Lower leg skin (tissue), 3 donors: ENCODE measurements around the gene NPFFR2.

Source experiments
- POLR2A ChIP-seq, 2 donors: fragments of 450-650 bp; IDR thresholded peaks; one replicate each; pipeline ENCODE4 v1.6.1; 2016 to 2017; ENCODE audit warnings: antibody characterized with exemption in 2 of 2, mild to moderate bottlenecking in 1 of 2, moderate library complexity in 1 of 2
- TF ChIP-seq, protein P1 (sequence below), 3 donors: fragments of 450-650 bp; IDR thresholded peaks; one replicate each; pipeline ENCODE4 v1.5.1; 2016; ENCODE audit warnings: antibody characterized with exemption in 3 of 3, mild to moderate bottlenecking in 3 of 3, moderate library complexity in 2 of 3

DNA sequence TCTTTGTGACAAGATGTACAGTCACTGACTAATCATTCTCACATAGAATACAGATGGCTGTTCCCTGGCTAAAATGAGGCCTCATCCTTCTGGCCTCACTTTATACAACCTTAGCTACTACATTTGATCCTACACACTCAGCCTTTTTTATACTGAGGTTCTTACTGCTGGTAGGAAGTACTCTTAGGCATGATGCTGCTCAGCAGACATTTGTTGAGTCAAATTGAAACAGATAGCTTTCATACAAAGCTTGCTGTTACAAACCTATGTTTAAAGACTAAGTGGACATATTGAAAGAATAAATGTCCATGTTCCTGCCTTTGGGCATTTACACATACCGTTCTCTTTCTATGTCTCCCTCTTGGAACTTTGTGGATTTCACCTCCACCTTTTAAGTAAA lies 154.9 kb downstream of the NPFFR2 start:
- TF ChIP-seq, protein P1, sequence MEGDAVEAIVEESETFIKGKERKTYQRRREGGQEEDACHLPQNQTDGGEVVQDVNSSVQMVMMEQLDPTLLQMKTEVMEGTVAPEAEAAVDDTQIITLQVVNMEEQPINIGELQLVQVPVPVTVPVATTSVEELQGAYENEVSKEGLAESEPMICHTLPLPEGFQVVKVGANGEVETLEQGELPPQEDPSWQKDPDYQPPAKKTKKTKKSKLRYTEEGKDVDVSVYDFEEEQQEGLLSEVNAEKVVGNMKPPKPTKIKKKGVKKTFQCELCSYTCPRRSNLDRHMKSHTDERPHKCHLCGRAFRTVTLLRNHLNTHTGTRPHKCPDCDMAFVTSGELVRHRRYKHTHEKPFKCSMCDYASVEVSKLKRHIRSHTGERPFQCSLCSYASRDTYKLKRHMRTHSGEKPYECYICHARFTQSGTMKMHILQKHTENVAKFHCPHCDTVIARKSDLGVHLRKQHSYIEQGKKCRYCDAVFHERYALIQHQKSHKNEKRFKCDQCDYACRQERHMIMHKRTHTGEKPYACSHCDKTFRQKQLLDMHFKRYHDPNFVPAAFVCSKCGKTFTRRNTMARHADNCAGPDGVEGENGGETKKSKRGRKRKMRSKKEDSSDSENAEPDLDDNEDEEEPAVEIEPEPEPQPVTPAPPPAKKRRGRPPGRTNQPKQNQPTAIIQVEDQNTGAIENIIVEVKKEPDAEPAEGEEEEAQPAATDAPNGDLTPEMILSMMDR (IDR thresholded peaks at IDR 0.05) = no peak
- TF ChIP-seq POLR2A (IDR thresholded peaks at IDR 0.05) = no peak
